Endothelial cell of umbilical vein (primary cell): ENCODE measurements around the gene PGAP3. TPM values are rescaled to one million over a fixed set of nuclear protein-coding genes. Genes with fewer than 3 reads are reported as not detected.

Experiments
- BruUV-seq: library from RNA; stranded (reverse); fragments of 400-500 nt; replicated peaks from 2 replicates; lab custom pipeline; 2021; lab: Mats Ljungman, UMichigan
- CTCF ChIA-PET: fragments of 300-600, 350-600 bp; sonication (Branson Sonifier 250); formaldehyde crosslinking; loops from one replicate; lab custom pipeline; 2021; ENCODE audit warnings: antibody characterized with exemption, inconsistent platforms; lab: Charles Lee
- POLR2A ChIA-PET: fragments of 300-600, 350-600 bp; sonication (Branson Sonifier 250); formaldehyde crosslinking; loops from one replicate; lab custom pipeline; 2021; ENCODE audit warnings: antibody characterized with exemption, inconsistent platforms; lab: Charles Lee
- DNase-seq: peaks from one replicate; pipeline ENCODE4 v3.0.0-alpha.2; 2011; ENCODE audit warnings: low read depth, low spot score
- FAIRE-seq: peaks from 2 replicates; lab custom pipeline; 2011; peaks lifted over from hg19 to GRCh38; lab: Jason Lieb, UNC
- H2AFZ ChIP-seq: 2 replicates; pipeline ENCODE4 v1.6.0; 2012; ENCODE audit warnings: low read depth, low read length, control low read depth, inconsistent platforms
- H3K27ac ChIP-seq: 2 replicates; pipeline ENCODE4 v1.5.1; 2011; ENCODE audit warnings: low read depth, mild to moderate bottlenecking, control low read depth, low read length, moderate library complexity; ENCODE audit not compliant: insufficient read depth
- H3K27me3 ChIP-seq, 2 experiments: 2 replicates each; pipeline versions ENCODE4 v1.6.0 to v1.6.1; 2011; ENCODE audit warnings: low read length in 2 of 2, mixed read lengths in 1 of 2; ENCODE audit not compliant: control insufficient read depth in 2 of 2, insufficient read depth in 2 of 2
- H3K36me3 ChIP-seq, 2 experiments: 2 replicates in 1 of 2; 3 replicates in 1 of 2; pipeline ENCODE4 v1.5.1; 2011; ENCODE audit warnings: low read length in 2 of 2, mild to moderate bottlenecking in 1 of 2, moderate library complexity in 1 of 2; ENCODE audit not compliant: control insufficient read depth in 2 of 2, insufficient read depth in 2 of 2; ENCODE audit errors: extremely low read depth in 1 of 2
- H3K4me1 ChIP-seq: 3 replicates; pipeline ENCODE4 v1.5.1; 2011; ENCODE audit warnings: mild to moderate bottlenecking, low read length; ENCODE audit not compliant: control insufficient read depth, insufficient read depth; ENCODE audit errors: extremely low read depth
- H3K4me2 ChIP-seq: 2 replicates; pipeline ENCODE4 v1.6.1; 2011; ENCODE audit warnings: low read length, control low read depth, mixed read lengths; ENCODE audit not compliant: insufficient read depth
- H3K4me3 ChIP-seq, 3 experiments: fragments of 200-600 bp in 1 of 3; sonication (generic), shearing (Covaris generic) in 1 of 3; replicated peaks in 1 of 3; 2 replicates each; pipeline ENCODE4 v1.5.1; 2011 to 2016; ENCODE audit warnings: control low read depth in 3 of 3, low read length in 3 of 3, mild to moderate bottlenecking in 2 of 3, inconsistent platforms in 1 of 3, low read depth in 1 of 3, moderate library complexity in 1 of 3; ENCODE audit not compliant: insufficient read depth in 1 of 3
- H3K79me2 ChIP-seq: 2 replicates; pipeline ENCODE4 v1.6.0; 2012; ENCODE audit warnings: low read length, inconsistent platforms; ENCODE audit not compliant: control insufficient read depth, insufficient read depth
- H3K9ac ChIP-seq: replicated peaks from 2 replicates; pipeline ENCODE3; 2011; ENCODE audit warnings: low read length, control low read depth; ENCODE audit not compliant: insufficient read depth; ENCODE audit errors: extremely low read depth
- H3K9me1 ChIP-seq: replicated peaks from 3 replicates; pipeline ENCODE4 v1.6.0; 2011; ENCODE audit warnings: mild to moderate bottlenecking, low read length; ENCODE audit not compliant: control insufficient read depth, insufficient read depth; ENCODE audit errors: extremely low read depth
- H3K9me3 ChIP-seq: replicated peaks from 2 replicates; pipeline ENCODE4 v1.5.1; 2012; ENCODE audit warnings: low read length, inconsistent platforms; ENCODE audit not compliant: control insufficient read depth, insufficient read depth
- H4K20me1 ChIP-seq: replicated peaks from 2 replicates; pipeline ENCODE3; 2011; ENCODE audit warnings: mild to moderate bottlenecking, low read length; ENCODE audit not compliant: control insufficient read depth, insufficient read depth; ENCODE audit errors: extremely low read depth
- CTCF ChIP-seq, 2 donors: IDR thresholded peaks; 1 replicate in 1 of 2; 2 replicates in 1 of 2; pipeline ENCODE4 v1.5.1; 2011; ENCODE audit warnings: low read length in 2 of 2, mild to moderate bottlenecking in 2 of 2, moderate library complexity in 2 of 2, control low read depth in 1 of 2, inconsistent platforms in 1 of 2, low read depth in 1 of 2; ENCODE audit not compliant: insufficient read depth in 1 of 2; ENCODE audit errors: extremely low read depth in 1 of 2
- EZH2 ChIP-seq: IDR thresholded peaks from 2 replicates; pipeline ENCODE4 v1.6.1; 2012; ENCODE audit warnings: borderline replicate concordance, low read depth, mild to moderate bottlenecking, moderate library complexity, low read length, inconsistent platforms; ENCODE audit not compliant: severe bottlenecking
- dilution Hi-C: fragments of 300-500 bp; cut with MboI; formaldehyde crosslinking; loops from one replicate; pipeline ENCODE4 v1.15.0; 2019; ENCODE audit warnings: low sequenced_read_pairs; ENCODE audit not compliant: extremely low pct_ligation_motif_present
- intact Hi-C: fragments of 100-400 bp; cut with micrococcal nuclease; formaldehyde crosslinking; loops from one replicate; pipeline ENCODE4 v1.10.0; 2022
- polyA plus RNA-seq, 4 experiments: library from polyadenylated mRNA; depleted of rRNA in 3 of 4; stranded (reverse) in 3 of 4; unstranded in 1 of 4; fragments of >200 nt; gene quantifications; 2 replicates each; pipeline versions ENCODE4 v1.2.1 to v1.2.3, GENCODE V29; 2011 to 2012; ENCODE audit warnings: missing spikeins in 1 of 4
- total RNA-seq: library from RNA; stranded (reverse); gene quantifications from 2 replicates; pipeline ENCODE4 v1.2.3, GENCODE V29; 2021

PGAP3 gene
- total and polyA plus RNA-seq, 2 donors (not counting 3 experiments of a cell fraction or from before 2014, with no cell fraction given), result 6.4 to 14.9 TPM

GRCh38 chr17:39627047-39627711, 60.7 kb downstream of the PGAP3 start:
- Histone ChIP-seq H3K36me3 (no peaks in the 10 kb centered on the region), H3K79me2 (no peaks in the 10 kb centered on the region), H3K4me2 (no peak overlapping the region), H3K9me1 (no peaks in the 10 kb centered on the region), H2AFZ (no peak overlapping the region), H3K27me3 (peaks cover 56 to 62% of the 10 kb centered on the region in 2 experiments), H4K20me1 (no peaks in the 10 kb centered on the region), H3K9ac (no peak overlapping the region), H3K4me3 (no peak overlapping the region), H3K27ac (no peak overlapping the region), H3K4me1 (no peaks in the 10 kb centered on the region), H3K9me3 (no peaks in the 10 kb centered on the region)
- CTCF ChIA-PET, result interaction anchor here (1.2 to 1.9 kb wide), 4 partner anchors 10 to 100 kb away, joined by 3 to 8 read pairs (median 4); no protein-coding TSS in a partner anchor
- DNase-seq, result no peak
- TF ChIP-seq CTCF (IDR thresholded peaks at IDR 0.05; ENCODE audit: extremely low read depth in 1 of 2, insufficient read depth in 1 of 2, low read depth in 1 of 2, low read length in 2 of 2) (no peak), EZH2 (peak; percentile 92)
- intact Hi-C loops (loop anchor here (10.0 kb wide), 1 partner anchor 328 kb away; no protein-coding TSS in a partner anchor), dilution Hi-C loops (no loop called here)
- no peak for FAIRE-seq
- no TSS peak for BruUV-seq
- POLR2A ChIA-PET, result no interaction called here
